ENCODE measurements around the gene CACFD1. TPM values are rescaled to one million over a fixed set of nuclear protein-coding genes. Genes with fewer than 3 reads are reported as not detected.

Gene CACFD1
- total and polyA plus RNA-seq, 2 of the 13 experiments (the other 11 are each of a cell fraction or from before 2014, with no cell fraction given): 13.8 to 14.6 TPM

GRCh38 chr9:133460405-133461175, 812 bp downstream of the CACFD1 start (continued):
- no peak for TF ChIP-seq STAT6 (CRISPR knock-in tag; IDR thresholded peaks at IDR 0.05; ENCODE audit: borderline replicate concordance)
- peak; percentile 59; the same call in 1 of the 2 replicates for TF ChIP-seq ZNF839 (CRISPR knock-in tag; IDR thresholded peaks at IDR 0.05; ENCODE audit: borderline replicate concordance)
- TF ChIP-seq FOXA1 (IDR thresholded peaks at IDR 0.05): no peak
- peak; percentile 86 for TF ChIP-seq FOXA1 (CRISPR knock-in tag; IDR thresholded peaks at IDR 0.05)
- TF ChIP-seq ZNF441 (CRISPR knock-in tag; IDR thresholded peaks at IDR 0.05; ENCODE audit: borderline replicate concordance): no peak; the same call in 1 of the 2 replicates
- TF ChIP-seq PAXIP1 (CRISPR knock-in tag; conservative IDR thresholded peaks at IDR 0.05): peak; percentile 91
- peak; percentile 98 for TF ChIP-seq ETV5 (CRISPR knock-in tag; IDR thresholded peaks at IDR 0.05; ENCODE audit: borderline replicate concordance)
- TF ChIP-seq KDM2A (CRISPR knock-in tag; IDR thresholded peaks at IDR 0.05; ENCODE audit: borderline replicate concordance, low read depth): 0 out of 2 replicates have a peak, but pooled peaks have one; percentile 10
- no peak for TF ChIP-seq AFF4 (CRISPR knock-in tag; IDR thresholded peaks at IDR 0.05)
- peak; percentile 31; the same call in 1 of the 2 replicates for TF ChIP-seq ZNF691 (CRISPR knock-in tag; IDR thresholded peaks at IDR 0.05; ENCODE audit: borderline replicate concordance, low read depth)
- no peak for TF ChIP-seq TEF (CRISPR knock-in tag; IDR thresholded peaks at IDR 0.05)
- no peak for TF ChIP-seq ZNF552 (CRISPR knock-in tag; IDR thresholded peaks at IDR 0.05; ENCODE audit: borderline replicate concordance)
- no peak for TF ChIP-seq ZNF800 (CRISPR knock-in tag; IDR thresholded peaks at IDR 0.05)
- TF ChIP-seq ZFP1 (CRISPR knock-in tag; IDR thresholded peaks at IDR 0.05): no peak

Measured in HepG2 (cell line).